PFSK-1 (cell line): ENCODE data around the gene MACROH2A1.

Experiments
- FOXP2 ChIP-seq: optimal IDR thresholded peaks from 2 replicates; pipeline ENCODE3; 2011; ENCODE audit warnings: borderline replicate concordance, control low read depth, inconsistent platforms; ENCODE audit not compliant: insufficient read depth; ENCODE audit errors: extremely low read length, extremely low read depth
- POLR2AphosphoS5 ChIP-seq: IDR thresholded peaks from 2 replicates; pipeline ENCODE4 v1.6.1; 2012; ENCODE audit warnings: low read depth, mild to moderate bottlenecking, control low read depth, low read length, moderate library complexity
- SIN3A ChIP-seq: IDR thresholded peaks from 2 replicates; pipeline ENCODE4 v1.6.1; 2012; ENCODE audit warnings: mild to moderate bottlenecking, low read length, moderate library complexity, borderline replicate concordance; ENCODE audit not compliant: insufficient read depth
- TAF1 ChIP-seq: IDR thresholded peaks from 2 replicates; pipeline ENCODE4 v1.6.1; 2012; ENCODE audit warnings: low read length, control low read depth, borderline replicate concordance; ENCODE audit not compliant: insufficient read depth
- TF ChIP-seq, protein P1 (sequence below), 2 experiments: IDR thresholded peaks; 2 replicates each; pipeline versions ENCODE4 v1.6.1 to v1.8.0; 2011 to 2012; ENCODE audit warnings: low read depth in 2 of 2, low read length in 2 of 2, control low read depth in 1 of 2, inconsistent platforms in 1 of 2, mild to moderate bottlenecking in 1 of 2, moderate library complexity in 1 of 2; ENCODE audit not compliant: insufficient read depth in 1 of 2

The MACROH2A1 gene

DNA sequence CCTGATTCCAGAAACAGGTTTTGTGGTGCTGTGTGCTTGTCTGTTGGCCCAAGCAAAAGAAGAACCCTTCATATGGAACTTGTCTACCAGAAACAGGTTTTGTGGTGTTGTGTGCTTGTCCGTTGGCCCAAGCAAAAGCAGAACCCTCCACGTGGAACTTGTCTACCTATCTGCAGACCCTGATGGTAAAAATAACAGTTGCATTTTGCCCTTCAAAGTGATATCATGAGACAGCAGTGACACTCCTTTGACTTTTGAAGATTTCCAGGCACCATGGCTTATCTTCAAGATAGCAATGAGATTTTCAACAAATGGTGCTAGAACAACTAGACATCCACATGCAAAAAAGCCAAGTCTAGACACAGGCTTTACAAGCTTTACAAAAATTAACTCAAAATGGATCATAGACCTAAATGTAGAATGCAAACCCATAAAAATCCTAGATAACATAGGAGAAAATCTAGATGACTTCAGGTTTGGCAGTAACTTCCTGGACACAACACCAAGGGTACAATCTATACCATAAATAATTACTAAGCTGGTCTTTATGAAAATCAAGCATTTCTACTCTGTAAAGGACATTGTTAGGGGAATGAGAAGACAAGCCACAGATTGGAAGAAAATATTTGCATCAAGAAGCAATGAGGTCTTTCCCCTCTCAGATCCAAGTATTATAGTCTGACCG lies 16.8 kb downstream of the MACROH2A1 start:
- TF ChIP-seq SIN3A: no peak
- TF ChIP-seq, protein P1, sequence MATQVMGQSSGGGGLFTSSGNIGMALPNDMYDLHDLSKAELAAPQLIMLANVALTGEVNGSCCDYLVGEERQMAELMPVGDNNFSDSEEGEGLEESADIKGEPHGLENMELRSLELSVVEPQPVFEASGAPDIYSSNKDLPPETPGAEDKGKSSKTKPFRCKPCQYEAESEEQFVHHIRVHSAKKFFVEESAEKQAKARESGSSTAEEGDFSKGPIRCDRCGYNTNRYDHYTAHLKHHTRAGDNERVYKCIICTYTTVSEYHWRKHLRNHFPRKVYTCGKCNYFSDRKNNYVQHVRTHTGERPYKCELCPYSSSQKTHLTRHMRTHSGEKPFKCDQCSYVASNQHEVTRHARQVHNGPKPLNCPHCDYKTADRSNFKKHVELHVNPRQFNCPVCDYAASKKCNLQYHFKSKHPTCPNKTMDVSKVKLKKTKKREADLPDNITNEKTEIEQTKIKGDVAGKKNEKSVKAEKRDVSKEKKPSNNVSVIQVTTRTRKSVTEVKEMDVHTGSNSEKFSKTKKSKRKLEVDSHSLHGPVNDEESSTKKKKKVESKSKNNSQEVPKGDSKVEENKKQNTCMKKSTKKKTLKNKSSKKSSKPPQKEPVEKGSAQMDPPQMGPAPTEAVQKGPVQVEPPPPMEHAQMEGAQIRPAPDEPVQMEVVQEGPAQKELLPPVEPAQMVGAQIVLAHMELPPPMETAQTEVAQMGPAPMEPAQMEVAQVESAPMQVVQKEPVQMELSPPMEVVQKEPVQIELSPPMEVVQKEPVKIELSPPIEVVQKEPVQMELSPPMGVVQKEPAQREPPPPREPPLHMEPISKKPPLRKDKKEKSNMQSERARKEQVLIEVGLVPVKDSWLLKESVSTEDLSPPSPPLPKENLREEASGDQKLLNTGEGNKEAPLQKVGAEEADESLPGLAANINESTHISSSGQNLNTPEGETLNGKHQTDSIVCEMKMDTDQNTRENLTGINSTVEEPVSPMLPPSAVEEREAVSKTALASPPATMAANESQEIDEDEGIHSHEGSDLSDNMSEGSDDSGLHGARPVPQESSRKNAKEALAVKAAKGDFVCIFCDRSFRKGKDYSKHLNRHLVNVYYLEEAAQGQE (IDR thresholded peaks at IDR 0.05; ENCODE audit: insufficient read depth in 1 of 2, low read depth in 2 of 2, low read length in 2 of 2): no peak
- TF ChIP-seq TAF1: no peak
- no peak for TF ChIP-seq POLR2AphosphoS5
- no peak for TF ChIP-seq FOXP2

DNA sequence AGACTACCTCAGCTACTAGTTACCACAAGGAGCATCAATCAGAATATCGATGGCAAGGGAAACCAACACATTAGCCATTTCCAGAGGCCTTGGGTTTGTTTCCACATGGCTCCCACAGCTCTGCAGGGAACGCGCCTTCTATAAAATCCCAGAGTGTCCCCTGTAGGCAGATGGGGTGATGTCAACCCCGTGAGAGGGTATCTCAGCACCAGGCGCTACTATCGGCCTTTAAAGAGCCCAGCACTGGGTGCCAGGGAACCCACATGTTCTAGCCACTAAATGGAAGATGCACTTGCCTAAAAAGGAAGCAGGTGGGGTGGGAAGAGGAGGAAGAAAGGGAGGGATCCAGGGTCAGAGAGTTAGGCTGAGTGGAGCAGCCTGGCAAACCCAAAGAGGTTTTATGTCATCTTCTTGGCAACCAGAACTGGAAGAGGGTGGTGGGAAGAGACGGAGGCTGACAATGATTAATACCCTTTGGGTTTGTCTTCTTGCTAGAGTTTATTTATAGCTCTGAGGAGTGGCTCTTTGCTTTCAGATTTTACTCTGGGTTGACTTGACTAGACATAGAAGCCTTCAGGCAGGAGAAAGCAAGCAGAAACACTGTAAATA lies 19.9 kb downstream of the MACROH2A1 start:
- no peak for TF ChIP-seq TAF1
- TF ChIP-seq, protein P1 (IDR thresholded peaks at IDR 0.05; ENCODE audit: insufficient read depth in 1 of 2, low read depth in 2 of 2, low read length in 2 of 2): no peak
- TF ChIP-seq FOXP2: no peak
- no peak for TF ChIP-seq POLR2AphosphoS5
- TF ChIP-seq SIN3A: no peak

DNA sequence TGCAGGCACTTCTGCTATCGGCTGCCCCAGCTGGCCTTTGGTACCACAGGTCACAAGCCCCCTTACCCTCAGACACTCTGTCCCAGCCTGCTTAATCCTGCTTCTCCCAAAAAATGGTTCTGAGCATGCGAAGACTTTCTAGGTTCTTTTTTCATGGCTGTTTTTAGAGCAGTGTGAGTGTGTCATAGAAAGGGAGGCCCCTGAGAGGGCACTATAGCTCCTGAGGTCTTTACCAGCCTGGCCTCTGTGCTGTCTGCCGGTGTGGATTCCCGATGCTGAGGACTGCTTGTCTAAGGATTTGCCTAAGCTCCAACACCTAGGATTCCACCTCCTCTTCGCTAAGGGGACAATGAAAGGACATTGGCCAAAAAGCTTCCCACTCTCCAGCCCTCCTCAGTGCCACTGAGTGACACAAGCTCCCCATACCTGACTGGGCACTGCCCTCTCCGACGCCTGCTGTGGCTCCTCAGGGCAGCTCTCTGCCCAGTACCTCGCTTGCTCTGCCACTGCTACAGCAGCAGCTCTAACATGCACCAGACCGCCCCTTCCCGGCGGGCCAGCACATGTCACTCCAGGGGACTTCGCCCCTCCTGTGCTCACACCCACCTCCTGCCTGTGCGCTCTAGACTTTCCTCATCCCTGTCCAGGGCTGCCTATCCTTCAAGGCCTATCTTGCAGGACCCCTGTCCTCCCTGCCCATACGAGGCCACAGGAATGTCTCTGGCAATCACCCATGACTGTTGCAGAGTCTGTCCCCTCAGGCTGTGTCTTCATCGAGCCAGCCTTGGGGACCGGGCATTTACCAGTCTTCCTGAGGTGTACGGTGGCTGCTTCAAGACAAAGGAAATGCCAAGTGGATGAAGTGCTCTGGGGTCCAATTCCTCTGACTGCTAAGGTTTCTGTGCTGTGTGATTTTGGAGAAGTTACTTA lies 21.0 kb downstream of the MACROH2A1 start:
- TF ChIP-seq TAF1 (no peak), FOXP2 (no peak), SIN3A (no peak), POLR2AphosphoS5 (no peak)
- TF ChIP-seq, protein P1 (IDR thresholded peaks at IDR 0.05; ENCODE audit: insufficient read depth in 1 of 2, low read depth in 2 of 2, low read length in 2 of 2): no peak

DNA sequence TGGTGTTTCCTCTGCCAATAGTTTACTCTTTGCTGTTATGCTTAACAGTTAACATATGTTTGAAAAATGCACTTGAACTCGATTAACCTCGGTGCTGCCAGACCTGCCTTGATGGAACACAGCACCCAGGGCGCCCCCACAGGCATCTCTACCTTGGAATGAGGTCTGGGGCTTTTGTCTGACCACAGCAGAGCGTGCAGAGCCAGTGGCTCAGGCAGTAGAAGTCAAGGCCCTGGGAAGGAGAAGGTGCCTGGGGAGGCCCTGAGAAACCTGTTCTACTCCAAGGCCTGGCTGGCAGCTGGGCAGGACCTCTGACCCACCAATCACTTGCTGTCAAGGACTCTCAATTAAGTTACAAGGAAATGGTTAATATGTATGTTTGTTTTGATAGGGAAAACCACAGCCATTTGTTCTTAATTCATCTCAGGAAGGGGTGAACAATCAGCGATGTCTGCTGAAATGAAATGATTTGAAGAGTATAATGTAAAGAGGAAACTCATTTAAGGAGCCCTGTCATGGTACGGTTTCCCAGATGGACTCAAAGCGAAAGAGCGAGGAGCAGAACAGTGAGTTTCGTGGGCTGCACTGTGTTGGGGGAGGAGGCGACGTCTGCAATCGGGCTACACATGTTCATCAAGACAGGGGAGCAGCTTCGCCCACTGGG lies 21.9 kb downstream of the MACROH2A1 start:
- TF ChIP-seq POLR2AphosphoS5 (no peak), SIN3A (no peak), TAF1 (no peak), FOXP2 (no peak)

DNA sequence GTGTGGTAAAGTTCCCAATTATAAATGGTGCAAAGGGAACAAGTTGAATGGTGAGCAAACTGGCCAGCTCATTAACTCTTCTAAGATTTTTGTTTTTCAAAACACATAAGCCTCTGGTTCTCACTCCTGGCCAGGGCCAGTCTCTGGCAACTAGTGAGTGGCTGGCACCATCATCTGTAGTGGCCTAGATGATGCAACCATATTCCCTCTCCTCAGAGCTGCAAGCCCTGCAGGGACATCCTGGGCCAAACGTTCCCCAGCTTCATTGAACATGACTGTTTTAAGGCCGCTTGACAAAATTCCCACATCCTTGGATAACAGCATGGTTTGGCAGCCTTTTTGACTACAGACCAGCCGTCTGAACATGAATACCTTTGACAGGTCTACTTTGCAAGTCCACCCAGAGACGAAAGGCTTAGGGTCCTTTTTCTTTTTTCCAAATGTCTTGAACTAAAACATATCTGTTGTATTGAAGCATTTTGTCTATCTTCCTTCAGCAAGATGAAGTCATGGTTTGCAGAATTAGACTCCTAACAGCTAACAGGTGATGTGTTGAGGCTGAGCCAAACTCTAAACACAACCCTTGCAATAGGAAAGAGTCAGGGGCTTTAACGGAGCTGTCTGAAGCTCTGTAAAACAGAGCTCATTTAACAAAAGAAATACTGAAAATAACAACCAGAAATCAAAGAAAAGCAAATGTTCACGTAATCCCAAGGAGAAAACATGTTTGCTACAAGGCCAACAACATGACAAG lies 23.8 kb downstream of the MACROH2A1 start:
- TF ChIP-seq, protein P1 (IDR thresholded peaks at IDR 0.05; ENCODE audit: insufficient read depth in 1 of 2, low read depth in 2 of 2, low read length in 2 of 2): no peak
- TF ChIP-seq POLR2AphosphoS5 (no peak), SIN3A (no peak), TAF1 (no peak), FOXP2 (no peak)
